ENCODE results near the gene HTT-AS.

The HTT-AS gene

DNA sequence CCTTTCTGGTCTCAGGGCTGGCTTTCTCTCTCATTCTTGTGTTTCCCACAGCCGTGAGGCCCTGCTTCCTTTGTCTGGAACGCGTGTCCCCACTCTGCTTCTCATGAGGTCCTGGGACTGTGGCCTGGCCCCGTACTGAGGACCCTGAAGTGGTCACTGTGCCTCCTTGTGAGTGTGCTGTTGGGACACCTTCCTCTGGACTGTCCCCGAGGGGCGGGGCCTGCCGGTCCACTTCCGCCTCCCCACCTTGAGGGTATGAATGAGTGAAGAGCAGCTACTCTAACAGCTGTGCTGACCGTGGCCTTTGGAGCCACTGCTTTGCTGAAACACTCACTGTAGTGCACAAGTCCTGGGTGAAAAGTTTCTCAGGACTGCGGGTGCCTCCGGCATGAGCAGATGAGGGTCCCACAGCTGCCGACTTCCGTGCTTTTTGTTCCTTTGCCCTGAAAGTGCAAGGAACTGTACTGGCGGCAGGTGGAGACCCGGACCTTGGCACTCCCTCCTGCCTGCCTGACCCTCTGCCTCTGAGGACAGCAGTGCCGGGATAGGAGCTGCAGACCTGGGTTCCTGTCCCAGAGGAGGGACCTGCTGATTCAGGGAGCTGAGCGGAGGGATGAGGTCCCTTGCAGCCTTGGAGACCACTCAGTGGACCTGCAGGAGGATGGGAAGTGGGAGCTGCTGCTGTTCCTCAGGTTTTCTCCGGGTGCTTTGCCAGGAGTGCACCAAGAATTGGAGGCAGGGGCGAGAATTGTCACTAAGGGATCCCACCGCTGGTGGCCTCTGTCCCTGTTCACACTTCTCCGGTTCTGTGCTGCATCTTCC, 38.0 kb downstream of the HTT-AS start:
- TF ChIP-seq CTCF (IDR thresholded peaks at IDR 0.05; ENCODE audit: low read length, missing control alignments), result no peak
- no peak for DNase-seq (ENCODE audit: low read depth)

GRCh38 chr4:3035674-3036073, 38.7 kb downstream of the HTT-AS start:
- no peak for TF ChIP-seq CTCF (IDR thresholded peaks at IDR 0.05; ENCODE audit: low read length, missing control alignments)
- no peak overlapping the region for H3K4me3 ChIP-seq (replicated peaks; ENCODE audit: low read depth, low read length)
- no peak for DNase-seq (ENCODE audit: low read depth)

More for the DNA sequence above, 38.0 kb downstream of the HTT-AS start:
- H3K4me3 ChIP-seq (replicated peaks; ENCODE audit: low read depth, low read length), result no peak overlapping the region

GRCh38 chr4:3035249-3035648, 39.1 kb downstream of the HTT-AS start:
- no peak for TF ChIP-seq CTCF (IDR thresholded peaks at IDR 0.05; ENCODE audit: low read length, missing control alignments)
- no peak overlapping the region for H3K4me3 ChIP-seq (replicated peaks; ENCODE audit: low read depth, low read length)
- DNase-seq (ENCODE audit: low read depth), result no peak

- TF ChIP-seq CTCF (IDR thresholded peaks at IDR 0.05; ENCODE audit: low read length, missing control alignments), result no peak
- no peak for DNase-seq (ENCODE audit: low read depth)
- no peak overlapping the region for H3K4me3 ChIP-seq (replicated peaks; ENCODE audit: low read depth, low read length)
These were observed 40.1 kb downstream of the HTT-AS start for GRCh38 chr4:3034231-3034630.

- DNase-seq (ENCODE audit: low read depth), result no peak
- no peak overlapping the region for H3K4me3 ChIP-seq (replicated peaks; ENCODE audit: low read depth, low read length)
- TF ChIP-seq CTCF (IDR thresholded peaks at IDR 0.05; ENCODE audit: low read length, missing control alignments), result no peak
These were observed 42.8 kb downstream of the HTT-AS start for GRCh38 chr4:3031357-3032082.

- no peak for TF ChIP-seq CTCF (IDR thresholded peaks at IDR 0.05; ENCODE audit: low read length, missing control alignments)
- DNase-seq (ENCODE audit: low read depth), result no peak
These were observed 43.6 kb downstream of the HTT-AS start for GRCh38 chr4:3030566-3031356.

More at GRCh38 chr4:3030566-3031356, 43.6 kb downstream of the HTT-AS start:
- H3K4me3 ChIP-seq (replicated peaks; ENCODE audit: low read depth, low read length), result no peak overlapping the region

Measured in fibroblast of pulmonary artery (primary cell).